Type B pancreatic cell (in vitro differentiated cells): ENCODE measurements around the gene ICA1L. TPM values are rescaled to one million over a fixed set of nuclear protein-coding genes. Genes with fewer than 3 reads are reported as not detected.
A peak's percentile ranks its signal among the peaks of the same experiment; 100 is the strongest.

Experiments used
- DNase-seq: peaks from one replicate; pipeline ENCODE4 v3.0.0; 2021; ENCODE audit warnings: mixed read lengths; ENCODE audit not compliant: unreplicated experiment; ENCODE audit errors: extremely low spot score
- H3K27ac Mint-ChIP-seq: 2 replicates; pipeline ENCODE4 v1.8.0; 2021; ENCODE audit warnings: mild to moderate bottlenecking, mixed read lengths
- H3K27me3 Mint-ChIP-seq: 2 replicates; pipeline ENCODE4 v1.8.0; 2021; ENCODE audit warnings: mixed read lengths
- H3K36me3 Mint-ChIP-seq: 2 replicates; pipeline ENCODE4 v1.8.0; 2021; ENCODE audit warnings: mixed read lengths
- H3K4me1 Mint-ChIP-seq: one replicate; pipeline ENCODE4 v1.8.0; 2021; ENCODE audit warnings: mixed read lengths; ENCODE audit not compliant: unreplicated experiment
- H3K4me3 Mint-ChIP-seq: 2 replicates; pipeline ENCODE4 v1.8.0; 2021; ENCODE audit warnings: mild to moderate bottlenecking, mixed read lengths
- H3K9me3 Mint-ChIP-seq: 2 replicates; pipeline ENCODE4 v1.8.0; 2021; ENCODE audit warnings: mixed read lengths
- total RNA-seq: library from RNA; stranded (reverse); gene quantifications from 2 replicates; pipeline ENCODE4 v1.2.1, GENCODE V29; 2021; ENCODE audit warnings: low replicate concordance
- TF ChIP-seq, protein P1 (sequence below): fragments of 200-600 bp; sonication (generic); conservative IDR thresholded peaks from 2 replicates; pipeline ENCODE4 v1.5.0; 2021; ENCODE audit warnings: antibody characterized with exemption, mild to moderate bottlenecking

The ICA1L gene
- total RNA-seq, 1 donor from 2014 or later: 11.5 TPM

DNA sequence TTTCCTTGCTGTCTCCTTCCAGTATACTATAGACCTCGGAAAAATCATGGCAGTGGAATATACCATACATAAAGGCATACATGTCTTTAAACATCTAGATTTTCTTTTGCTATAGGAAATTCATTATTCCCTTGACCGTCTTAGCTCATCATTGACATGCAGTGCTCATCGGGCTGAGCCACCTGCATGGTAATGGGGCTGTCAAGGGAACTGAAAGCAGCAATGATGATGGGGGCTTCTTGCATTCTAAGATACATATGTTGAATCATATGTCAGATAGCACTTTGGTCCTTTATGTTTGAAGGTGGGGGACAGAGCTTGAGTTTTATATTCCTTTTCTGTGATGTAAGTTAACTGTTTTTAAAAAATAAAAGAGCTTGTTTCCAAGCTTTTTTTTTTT is 106.6 kb downstream of the ICA1L start:
- no peaks in the 10 kb centered on the region for H3K9me3 Mint-ChIP-seq
- peaks cover 13% of the 10 kb centered on the region for H3K4me1 Mint-ChIP-seq
- TF ChIP-seq, protein P1, sequence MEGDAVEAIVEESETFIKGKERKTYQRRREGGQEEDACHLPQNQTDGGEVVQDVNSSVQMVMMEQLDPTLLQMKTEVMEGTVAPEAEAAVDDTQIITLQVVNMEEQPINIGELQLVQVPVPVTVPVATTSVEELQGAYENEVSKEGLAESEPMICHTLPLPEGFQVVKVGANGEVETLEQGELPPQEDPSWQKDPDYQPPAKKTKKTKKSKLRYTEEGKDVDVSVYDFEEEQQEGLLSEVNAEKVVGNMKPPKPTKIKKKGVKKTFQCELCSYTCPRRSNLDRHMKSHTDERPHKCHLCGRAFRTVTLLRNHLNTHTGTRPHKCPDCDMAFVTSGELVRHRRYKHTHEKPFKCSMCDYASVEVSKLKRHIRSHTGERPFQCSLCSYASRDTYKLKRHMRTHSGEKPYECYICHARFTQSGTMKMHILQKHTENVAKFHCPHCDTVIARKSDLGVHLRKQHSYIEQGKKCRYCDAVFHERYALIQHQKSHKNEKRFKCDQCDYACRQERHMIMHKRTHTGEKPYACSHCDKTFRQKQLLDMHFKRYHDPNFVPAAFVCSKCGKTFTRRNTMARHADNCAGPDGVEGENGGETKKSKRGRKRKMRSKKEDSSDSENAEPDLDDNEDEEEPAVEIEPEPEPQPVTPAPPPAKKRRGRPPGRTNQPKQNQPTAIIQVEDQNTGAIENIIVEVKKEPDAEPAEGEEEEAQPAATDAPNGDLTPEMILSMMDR: no peak
- H3K36me3 Mint-ChIP-seq: peaks cover 39% of the 10 kb centered on the region
- H3K27me3 Mint-ChIP-seq: no peaks in the 10 kb centered on the region
- no peak overlapping the region for H3K27ac Mint-ChIP-seq
- DNase-seq: no peak
- H3K4me3 Mint-ChIP-seq: no peak overlapping the region

DNA sequence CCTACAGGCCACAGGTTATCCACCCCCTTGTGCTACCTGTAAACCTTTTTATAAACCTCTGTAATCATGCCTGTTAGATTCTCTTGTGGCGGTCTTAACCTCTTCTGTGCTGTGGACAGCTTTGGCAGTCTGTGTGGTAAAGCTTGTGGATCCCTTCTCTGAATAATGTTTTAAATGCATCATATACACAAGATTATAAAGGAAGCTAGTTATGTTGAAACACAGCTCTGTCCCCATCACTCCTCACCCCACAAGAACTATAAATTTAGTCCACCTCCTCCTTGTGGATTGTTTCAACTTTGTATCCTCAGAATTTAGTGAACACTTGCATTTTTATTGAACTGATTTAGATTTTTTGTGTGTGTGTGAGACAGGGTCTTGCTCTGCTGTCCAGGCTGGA is 107.7 kb downstream of the ICA1L start:
- TF ChIP-seq, protein P1: no peak

DNA sequence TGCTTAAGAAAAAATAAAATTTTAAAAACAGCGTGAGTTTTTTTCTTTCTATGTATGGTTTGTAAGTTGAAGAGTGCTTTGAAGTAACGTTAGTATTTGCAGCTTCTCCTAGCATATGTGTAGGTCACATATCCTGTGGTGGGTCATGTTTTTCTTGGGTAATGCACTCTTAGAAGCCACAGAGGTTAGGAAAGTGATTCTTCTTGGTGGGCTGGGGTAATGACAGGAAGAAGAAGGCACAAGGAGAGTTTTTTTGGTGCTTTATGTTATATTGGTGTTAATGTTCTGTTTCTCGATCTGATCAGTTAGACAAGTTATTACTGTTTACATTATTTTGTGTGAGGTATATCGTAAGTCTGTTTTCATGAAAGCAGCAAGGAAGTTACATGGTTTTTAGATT is 109.0 kb downstream of the ICA1L start:
- H3K27me3 Mint-ChIP-seq: no peaks in the 10 kb centered on the region

More for the DNA sequence above, 107.7 kb downstream of the ICA1L start:
- Mint-ChIP-seq H3K27ac (no peak overlapping the region), H3K36me3 (peaks cover 37% of the 10 kb centered on the region), H3K4me3 (no peak overlapping the region), H3K4me1 (peaks cover 13% of the 10 kb centered on the region), H3K9me3 (no peaks in the 10 kb centered on the region), H3K27me3 (no peaks in the 10 kb centered on the region)
- DNase-seq: no peak

DNA sequence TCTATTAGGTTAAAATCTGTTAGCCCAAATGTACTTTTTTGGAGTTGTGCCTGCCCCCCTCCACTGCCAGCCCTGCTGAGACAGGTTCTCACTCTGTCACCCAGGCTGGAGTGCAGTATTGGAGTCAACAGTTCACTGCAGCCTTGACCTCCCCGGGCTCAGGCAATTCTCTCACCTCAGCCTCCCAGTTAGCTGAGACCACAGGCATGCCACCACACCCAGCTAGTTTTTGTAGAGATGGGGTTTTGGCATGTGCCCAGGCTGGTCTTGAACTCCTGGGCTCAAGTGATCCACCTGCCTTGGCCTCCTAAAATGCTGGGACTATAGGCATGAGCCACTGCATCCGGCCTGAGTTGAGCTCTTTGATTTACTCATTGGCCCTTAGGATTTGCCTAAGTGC is 110.7 kb downstream of the ICA1L start:
- DNase-seq: no peak
- no peak overlapping the region for H3K4me3 Mint-ChIP-seq
- TF ChIP-seq, protein P1: no peak
- H3K4me1 Mint-ChIP-seq: peaks cover 9% of the 10 kb centered on the region
- H3K27ac Mint-ChIP-seq: no peak overlapping the region
- H3K36me3 Mint-ChIP-seq: peaks cover 48% of the 10 kb centered on the region
- H3K27me3 Mint-ChIP-seq: no peaks in the 10 kb centered on the region
- no peaks in the 10 kb centered on the region for H3K9me3 Mint-ChIP-seq

More for the DNA sequence above, 109.0 kb downstream of the ICA1L start:
- Mint-ChIP-seq H3K4me1 (peaks cover 9% of the 10 kb centered on the region), H3K27ac (no peak overlapping the region), H3K36me3 (peaks cover 41% of the 10 kb centered on the region), H3K9me3 (no peaks in the 10 kb centered on the region), H3K4me3 (no peak overlapping the region)
- TF ChIP-seq, protein P1: no peak
- no peak for DNase-seq

DNA sequence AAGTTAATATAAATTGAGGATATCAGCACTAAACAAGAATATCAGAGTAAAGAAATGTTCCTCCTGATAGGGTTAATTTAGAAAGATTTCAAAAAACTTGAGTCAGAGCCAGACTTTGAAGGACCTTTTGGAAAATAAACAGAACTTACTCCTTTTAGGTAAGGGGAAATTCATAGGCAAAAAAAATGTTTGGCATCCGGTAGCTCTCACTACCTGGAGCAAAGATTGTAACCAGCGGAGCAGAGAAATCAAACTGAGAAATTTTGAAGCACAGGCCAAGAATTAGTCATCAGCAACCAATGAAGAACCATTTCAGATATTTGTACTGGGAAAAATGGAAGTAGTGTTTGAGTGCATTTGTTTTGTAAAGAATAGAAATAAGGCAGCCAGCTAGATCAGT is 113.0 kb downstream of the ICA1L start:
- Mint-ChIP-seq H3K4me3 (no peak overlapping the region), H3K4me1 (peaks cover 12% of the 10 kb centered on the region), H3K27me3 (no peaks in the 10 kb centered on the region), H3K9me3 (peaks cover 5% of the 10 kb centered on the region), H3K27ac (peak overlapping the region; percentile 1), H3K36me3 (peaks cover 43% of the 10 kb centered on the region)
- TF ChIP-seq, protein P1: no peak
- DNase-seq: no peak

DNA sequence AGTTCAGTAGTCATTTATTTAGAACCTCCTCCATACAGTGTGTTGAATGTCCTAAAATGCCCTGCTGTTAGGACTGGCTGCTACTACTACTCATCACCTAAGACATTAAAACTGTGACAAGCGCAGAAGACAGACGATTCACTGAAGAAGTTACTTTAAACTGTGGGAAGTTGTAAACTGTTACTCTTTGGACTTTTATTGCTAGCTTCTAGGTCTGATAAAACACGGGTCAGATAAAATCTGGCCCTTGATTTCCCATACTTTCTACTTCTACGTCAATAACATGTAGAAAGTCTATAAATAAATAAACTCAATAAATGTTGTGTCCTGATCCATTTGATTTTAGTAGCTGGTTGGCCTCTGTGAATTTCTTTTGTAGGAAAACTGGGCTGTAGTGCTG is 113.4 kb downstream of the ICA1L start:
- peaks cover 12% of the 10 kb centered on the region for H3K4me1 Mint-ChIP-seq
- no peaks in the 10 kb centered on the region for H3K27me3 Mint-ChIP-seq
- H3K36me3 Mint-ChIP-seq: peaks cover 44% of the 10 kb centered on the region
- no peak overlapping the region for H3K4me3 Mint-ChIP-seq
- TF ChIP-seq, protein P1: no peak
- peak overlapping the region; percentile 81 for H3K27ac Mint-ChIP-seq
- peaks cover 5% of the 10 kb centered on the region for H3K9me3 Mint-ChIP-seq
- no peak for DNase-seq
